Fibroblast of lung (primary cell): ENCODE measurements around the gene MTRR.

Experiments used
- CTCF ChIP-seq, 2 donors: IDR thresholded peaks in 1 of 2; conservative IDR thresholded peaks in 1 of 2; 1 replicate in 1 of 2; 2 replicates in 1 of 2; pipeline ENCODE4 v1.5.1; 2011 to 2012; ENCODE audit warnings: low read length in 2 of 2, control low read depth in 1 of 2, inconsistent platforms in 1 of 2, low read depth in 1 of 2, mild to moderate bottlenecking in 1 of 2
- EZH2 ChIP-seq: IDR thresholded peaks from 2 replicates; pipeline ENCODE4 v1.5.1; 2012; ENCODE audit warnings: low read length, control low read depth, mild to moderate bottlenecking; ENCODE audit errors: missing control alignments

GRCh38 chr5:7873216-7873615, 4.3 kb downstream of the MTRR start:
- TF ChIP-seq CTCF (conservative IDR thresholded peaks at IDR 0.05 in 1 of 2, IDR thresholded peaks at IDR 0.05 in 1 of 2; ENCODE audit: low read depth in 1 of 2, low read length in 2 of 2) (no peak), EZH2 (no peak)
